Stimulated activated CD4-positive, alpha-beta T cell treated with anti-CD3 and anti-CD28 coated beads, Interleukin-2, amount 100 ng/mL, for 48 hours (primary cell): ENCODE measurements around the gene DRAM1.

Source experiments
- DNase-seq, 2 donors: peaks; one replicate each; pipeline ENCODE4 v3.0.0-alpha.2; 2020

Gene DRAM1

DNA sequence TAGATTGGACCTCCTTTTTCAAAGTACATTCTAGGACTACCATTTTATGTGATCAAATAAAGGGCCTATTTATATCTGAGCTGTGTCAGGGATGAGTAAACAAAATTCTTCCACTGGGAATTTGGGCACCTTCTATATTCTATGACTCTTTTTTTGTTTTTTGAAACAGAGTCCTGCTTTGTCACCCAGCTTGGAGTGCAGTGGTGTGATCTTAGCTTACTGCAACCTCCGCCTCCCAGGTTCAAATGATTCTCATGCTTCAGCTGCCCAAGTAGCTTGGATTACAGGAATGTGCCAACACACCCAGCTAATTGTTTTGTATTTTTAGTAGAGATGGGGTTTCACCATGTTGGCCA is 64.8 kb downstream of the DRAM1 start:
- DNase-seq = no peak

DNA sequence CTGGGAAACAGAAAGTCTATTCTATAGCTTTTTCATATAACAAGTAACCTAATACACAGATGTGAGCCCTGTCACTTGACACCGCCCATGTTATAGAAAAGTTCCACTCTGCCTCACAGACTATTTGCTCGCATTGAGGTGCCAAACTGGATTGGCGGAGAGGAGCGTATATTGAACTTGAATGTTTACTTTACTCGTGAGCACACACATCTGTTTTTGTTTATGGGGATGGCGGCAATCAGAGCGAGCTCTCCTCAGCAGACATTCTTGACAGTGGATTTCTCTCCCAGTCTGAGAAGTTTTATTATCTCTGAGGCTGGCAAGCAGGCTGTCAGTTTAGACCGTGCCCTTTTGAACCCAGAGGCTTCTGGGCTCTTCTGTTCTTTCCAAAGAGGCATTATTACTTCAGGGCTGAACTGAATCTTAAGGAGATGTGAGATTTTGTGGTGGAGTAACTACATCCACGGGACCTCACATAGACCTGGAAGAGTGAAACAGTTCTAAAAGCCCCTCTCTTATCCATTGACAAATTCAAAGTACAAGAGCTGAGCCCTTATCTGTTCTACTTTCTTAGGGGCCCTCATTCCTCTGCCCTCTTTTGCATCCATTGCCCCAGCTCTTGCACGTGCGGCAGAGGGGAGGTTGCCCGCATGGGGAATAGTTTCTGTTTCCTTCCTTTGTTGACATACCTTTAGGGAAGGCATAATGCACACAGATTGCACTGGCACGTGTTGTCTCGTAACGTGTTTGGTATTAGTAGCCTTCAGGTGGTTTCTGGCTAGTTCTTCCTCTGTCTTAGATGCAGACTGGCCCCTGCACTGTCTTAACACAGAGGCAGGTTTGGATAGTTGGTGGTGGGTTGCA is 68.2 kb downstream of the DRAM1 start:
- DNase-seq = no peak

DNA sequence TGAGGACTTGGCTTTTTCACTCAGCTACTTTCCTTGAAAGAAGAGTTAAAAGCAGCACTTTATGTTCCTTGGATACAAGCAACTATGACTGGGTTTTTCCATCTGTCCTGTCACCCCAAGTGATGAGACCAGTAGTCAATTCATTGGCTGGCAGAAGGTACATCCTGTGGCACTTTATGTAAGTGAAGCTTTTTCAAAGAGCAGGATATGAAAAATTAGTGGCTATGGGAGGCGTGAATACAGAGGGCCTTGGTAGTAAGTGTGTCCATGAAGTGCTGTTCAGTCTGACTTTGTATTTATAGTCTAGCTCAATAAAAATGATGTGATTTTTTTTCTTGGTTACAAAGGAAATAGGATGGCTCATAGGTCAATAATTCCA is 68.8 kb downstream of the DRAM1 start:
- no peak for DNase-seq

DNA sequence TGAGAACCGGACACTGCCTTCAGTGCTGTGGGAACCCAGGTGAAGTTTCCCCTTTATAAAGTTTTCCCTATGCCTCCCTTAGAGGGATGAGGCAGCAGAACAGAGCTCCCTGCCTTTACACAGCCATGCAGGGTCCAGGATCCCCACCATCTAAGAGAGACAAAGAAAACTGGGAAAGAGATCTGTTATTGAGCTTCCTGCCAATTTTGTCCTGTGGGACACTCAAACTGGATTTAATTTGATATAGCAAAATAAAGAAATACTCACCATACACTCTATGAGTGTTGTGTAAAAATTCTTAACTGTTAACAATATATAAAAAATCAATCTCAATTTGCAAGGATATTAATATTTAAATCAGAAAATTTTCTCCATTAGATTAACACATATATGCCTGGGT is 69.9 kb downstream of the DRAM1 start:
- DNase-seq = no peak

DNA sequence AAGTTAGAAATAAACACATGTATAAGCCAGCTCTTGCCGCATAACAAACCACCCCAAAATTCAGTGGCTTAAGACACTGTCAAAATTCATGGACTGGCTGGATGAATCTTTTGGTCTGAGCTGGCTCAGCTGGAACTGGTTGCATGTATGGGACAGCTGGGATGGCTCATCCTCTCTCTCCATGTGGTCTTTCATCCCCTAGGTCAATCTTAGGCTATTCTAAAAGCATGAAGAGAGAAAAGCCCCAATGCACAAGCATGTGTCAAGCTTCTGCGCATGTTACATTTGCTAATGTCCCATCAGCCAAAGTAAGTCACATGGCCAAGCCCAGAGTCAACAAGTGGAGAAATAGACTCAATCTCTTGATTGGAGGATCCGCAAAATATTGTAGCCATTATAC is 71.0 kb downstream of the DRAM1 start:
- no peak for DNase-seq

DNA sequence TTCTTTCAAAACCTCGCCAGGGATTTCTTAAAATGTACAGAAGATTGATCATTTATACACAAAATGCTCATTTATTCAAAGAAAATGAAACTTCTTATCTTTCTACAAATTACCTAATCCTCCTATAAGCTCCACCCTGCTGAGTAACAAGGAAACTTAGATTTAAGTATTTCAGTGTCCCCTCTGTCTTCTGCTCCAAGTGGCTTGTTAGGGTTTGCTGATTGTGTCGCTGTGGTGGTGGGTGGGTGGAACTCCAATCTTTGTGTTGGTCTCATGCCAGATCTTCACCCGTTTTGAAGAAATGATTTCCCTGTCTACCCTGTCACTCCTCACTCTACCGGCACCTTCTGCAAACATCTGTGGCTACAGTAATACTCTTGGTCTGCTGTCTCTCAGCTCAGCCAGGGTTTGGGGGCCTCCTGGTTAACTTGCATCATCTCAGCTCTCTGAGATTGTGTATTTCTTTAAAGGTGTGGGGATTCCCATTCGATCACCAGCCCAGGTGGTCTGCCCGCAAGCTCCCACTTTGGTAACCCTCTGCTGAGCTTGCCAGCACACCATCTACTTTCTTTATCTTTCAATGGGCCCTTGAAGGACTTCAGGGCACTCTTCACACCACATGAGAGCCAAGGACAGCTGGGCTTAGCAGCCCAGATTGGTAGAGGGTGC is 73.8 kb downstream of the DRAM1 start:
- DNase-seq = no peak

DNA sequence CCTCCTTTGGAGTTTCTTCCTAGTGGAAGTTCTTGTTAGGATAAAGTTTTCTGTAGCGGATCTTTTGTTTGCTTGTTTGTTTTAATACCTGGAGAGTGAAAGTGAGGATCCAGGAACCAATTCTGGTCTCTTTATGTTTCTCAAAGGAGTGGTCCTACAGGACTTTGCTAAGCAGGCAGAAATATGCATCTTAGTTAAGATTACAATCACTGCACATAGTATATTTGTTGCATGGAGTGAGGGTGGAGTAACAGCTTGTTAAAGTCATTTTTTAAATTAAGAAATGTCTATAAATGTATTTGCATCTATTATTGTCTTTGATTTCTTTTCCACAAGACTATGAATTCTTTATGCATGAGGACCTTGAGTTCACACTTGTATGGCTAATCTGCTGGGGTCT is 76.7 kb downstream of the DRAM1 start:
- DNase-seq = no peak

DNA sequence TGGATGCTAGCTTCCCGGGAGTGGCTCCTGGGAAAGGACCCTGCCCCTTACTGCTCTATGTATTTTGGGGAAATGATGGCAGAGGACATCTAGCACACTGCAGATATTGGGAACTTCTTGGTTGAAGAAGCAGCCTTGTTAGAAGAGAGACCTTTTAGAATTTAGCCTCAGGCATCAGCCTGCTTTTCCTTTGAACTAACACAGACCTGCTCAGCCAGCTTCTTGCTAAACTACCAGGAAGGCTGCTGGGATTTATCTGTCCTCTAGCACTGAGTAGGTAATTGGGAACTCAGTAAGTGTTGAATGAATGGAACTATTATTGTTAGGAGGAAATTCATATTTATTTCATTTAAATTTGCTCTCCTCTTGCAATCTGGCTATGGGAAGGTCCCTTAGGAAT is 77.3 kb downstream of the DRAM1 start:
- DNase-seq = no peak

DNA sequence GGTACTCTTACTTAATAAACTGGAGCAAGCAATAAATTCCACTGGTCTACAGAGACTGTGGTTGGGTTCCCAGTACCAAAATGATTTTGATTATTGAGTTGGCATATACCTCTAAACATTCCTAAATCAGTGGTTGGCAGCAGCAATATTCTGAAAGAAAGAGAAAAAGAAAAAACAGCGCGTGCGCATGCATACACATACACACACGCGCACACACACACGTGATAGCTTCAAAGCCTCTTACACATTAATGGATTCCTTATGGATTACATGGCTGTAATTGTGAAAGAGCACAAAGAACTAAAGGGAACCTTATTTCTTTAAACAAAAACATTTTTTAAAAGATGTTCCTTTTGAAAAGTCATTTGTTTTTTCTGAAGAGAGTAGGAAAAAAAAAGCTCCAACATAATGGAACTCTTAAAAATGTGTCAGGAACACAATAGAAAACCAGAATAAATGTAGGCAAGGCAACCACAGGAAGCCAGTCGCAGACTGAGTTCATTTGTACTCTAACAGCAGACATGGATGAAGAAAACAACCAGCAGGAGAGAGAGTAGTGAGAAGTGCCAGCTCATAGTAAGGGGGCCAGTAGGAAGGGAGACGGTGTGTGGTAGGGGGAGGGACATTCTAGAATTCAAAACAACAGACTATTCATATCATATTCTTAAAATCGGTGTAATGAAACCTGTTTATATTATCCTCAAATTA is 80.0 kb downstream of the DRAM1 start:
- no peak for DNase-seq

DNA sequence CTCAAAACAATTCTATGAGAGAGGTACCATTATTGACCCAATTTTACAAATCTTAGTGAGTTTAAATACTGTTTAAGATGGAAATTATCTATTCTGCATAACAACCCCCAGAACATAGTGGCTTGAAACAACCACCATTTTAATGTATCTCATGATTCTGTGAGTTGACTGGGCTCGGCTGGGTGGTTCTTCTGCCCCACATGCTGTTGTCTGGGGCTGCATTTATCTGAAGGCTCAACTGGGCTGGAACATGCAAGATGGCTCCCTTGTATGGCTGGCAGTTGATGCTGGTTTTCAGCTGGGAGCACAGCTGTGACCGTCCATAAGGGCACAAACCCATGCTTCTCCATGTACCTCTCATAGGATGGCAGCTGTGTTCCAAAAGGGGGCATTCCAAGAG is 82.2 kb downstream of the DRAM1 start:
- DNase-seq = no peak

DNA sequence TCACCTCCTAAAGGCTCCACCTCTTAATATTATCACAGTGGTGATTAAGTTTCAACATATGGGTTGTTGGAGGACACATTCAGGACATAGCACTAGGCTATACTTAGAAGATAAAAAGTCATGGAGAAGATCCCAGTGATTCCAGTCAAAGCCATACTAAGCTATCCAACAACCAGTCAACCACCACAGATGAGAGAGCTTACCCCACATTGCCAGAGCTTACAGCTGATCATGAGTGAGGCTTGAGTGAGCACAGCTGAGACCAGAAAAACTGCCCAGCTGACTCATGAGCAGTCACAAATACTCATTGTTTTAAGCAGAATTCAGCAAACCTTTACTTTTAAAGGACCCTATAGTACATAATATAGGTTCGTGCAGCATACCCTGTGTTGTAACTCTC is 85.1 kb downstream of the DRAM1 start:
- DNase-seq = no peak

DNA sequence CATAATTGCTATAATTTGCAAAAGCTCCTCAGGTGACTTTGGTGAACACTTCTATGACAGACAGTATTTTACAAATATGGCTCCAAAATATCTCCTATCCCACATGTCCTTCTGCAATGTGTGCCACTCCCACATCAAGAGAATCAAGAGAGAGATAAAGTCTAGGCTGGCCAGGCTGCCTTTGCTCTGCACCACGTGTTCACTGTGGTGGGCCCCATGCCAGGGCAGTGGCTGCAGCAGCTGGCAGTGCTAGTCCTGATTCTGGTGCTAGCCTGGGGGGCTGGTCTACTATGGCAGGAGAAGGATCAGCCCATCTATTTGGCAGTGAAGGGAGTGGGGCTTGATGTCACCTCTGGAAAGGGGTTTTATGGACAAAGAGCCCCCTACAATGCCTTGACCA is 86.3 kb downstream of the DRAM1 start:
- DNase-seq = no peak

DNA sequence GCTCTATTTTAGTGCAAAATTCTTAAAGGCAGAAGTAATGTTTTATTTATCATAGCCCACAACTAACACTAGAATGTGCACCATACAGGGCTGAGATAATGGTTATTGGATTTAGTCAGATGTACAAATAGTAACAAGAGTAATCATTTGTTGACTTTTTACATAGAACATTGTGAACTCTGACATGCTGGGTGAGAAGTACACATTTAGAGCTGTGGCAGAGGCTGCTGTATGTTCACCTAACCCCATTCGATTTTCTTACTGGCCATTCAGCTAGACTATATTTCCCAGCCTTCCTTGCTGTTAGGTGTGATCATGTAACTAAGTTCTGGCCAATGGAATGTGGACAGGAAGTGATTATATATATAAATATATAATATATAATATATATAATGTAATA is 89.1 kb downstream of the DRAM1 start:
- no peak for DNase-seq

DNA sequence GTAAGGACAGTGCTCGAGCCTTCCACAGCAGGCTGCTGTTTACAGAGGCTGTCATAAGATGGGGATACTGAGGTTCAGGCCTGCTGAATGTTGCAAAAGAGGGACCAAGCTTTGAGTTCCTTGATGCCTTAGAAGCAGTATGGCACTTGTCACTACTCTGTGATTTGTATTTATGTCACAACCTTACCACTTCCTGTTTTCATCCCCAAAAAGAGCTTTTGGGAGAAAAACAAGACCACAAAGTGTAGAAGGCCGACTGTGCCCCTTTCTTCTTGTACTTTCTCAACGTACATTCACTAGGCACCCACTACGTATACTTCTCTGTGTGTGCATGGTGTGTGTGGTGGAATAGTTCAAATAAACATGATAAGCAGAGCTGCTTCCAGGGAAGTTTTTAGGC is 90.1 kb downstream of the DRAM1 start:
- DNase-seq = no peak

DNA sequence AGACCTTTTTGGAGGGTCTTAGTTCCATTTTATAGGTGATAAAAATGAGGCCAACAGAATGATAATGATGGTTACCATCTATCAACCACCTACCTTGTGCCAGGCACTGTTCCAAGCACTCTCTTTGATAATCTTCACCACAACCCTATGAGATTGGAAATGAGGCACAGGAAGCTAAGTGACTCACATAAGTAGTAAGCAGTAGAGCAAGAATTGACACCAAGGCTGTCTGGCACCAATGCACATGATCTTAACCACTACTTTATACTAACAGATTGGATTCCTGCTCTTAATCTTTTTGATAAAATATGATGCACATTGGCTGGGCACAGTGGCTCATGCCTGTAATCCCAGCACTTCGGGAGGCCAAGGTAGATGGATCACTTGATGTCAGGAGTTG is 91.4 kb downstream of the DRAM1 start:
- DNase-seq = no peak
